ENCODE results near the gene PPP1R1C. TPM values are rescaled to one million over a fixed set of nuclear protein-coding genes. Genes with fewer than 3 reads are reported as not detected.
"Not testable (repeated sequence)": the region's sequence is repeated elsewhere in the genome, so short reads cannot be mapped to it uniquely, and the experiment has no call there.

PPP1R1C gene
- total RNA-seq, 1 donor from 2014 or later, result 1.7 TPM

- H3K9me3 Mint-ChIP-seq, result peaks cover 10% of the 10 kb centered on the region
- DNase-seq (ENCODE audit: low read depth, low spot score), result no peak
- no peaks in the 10 kb centered on the region for H3K4me1 Mint-ChIP-seq
- H3K4me3 Mint-ChIP-seq, result no peak overlapping the region
- no peak overlapping the region for H3K27ac Mint-ChIP-seq (ENCODE audit: unreplicated experiment)
- TF ChIP-seq CTCF (conservative IDR thresholded peaks at IDR 0.05), result no peak
- H3K27me3 Mint-ChIP-seq (ENCODE audit: low read depth), result no peaks in the 10 kb centered on the region
- H3K36me3 Mint-ChIP-seq (ENCODE audit: low read depth), result peaks cover 9% of the 10 kb centered on the region
Observed at GRCh38 chr2:182020286-182021070, 34.8 kb downstream of the PPP1R1C start.

GRCh38 chr2:182023235-182023634, 37.6 kb downstream of the PPP1R1C start:
- TF ChIP-seq CTCF (conservative IDR thresholded peaks at IDR 0.05), result no peak
- H3K4me3 Mint-ChIP-seq, result no peak overlapping the region
- peaks cover 9% of the 10 kb centered on the region for H3K36me3 Mint-ChIP-seq (ENCODE audit: low read depth)
- no peak overlapping the region for H3K27ac Mint-ChIP-seq (ENCODE audit: unreplicated experiment)
- H3K9me3 Mint-ChIP-seq, result peaks cover 10% of the 10 kb centered on the region
- no peak for DNase-seq (ENCODE audit: low read depth, low spot score)
- H3K4me1 Mint-ChIP-seq, result no peaks in the 10 kb centered on the region
- H3K27me3 Mint-ChIP-seq (ENCODE audit: low read depth), result no peaks in the 10 kb centered on the region

GRCh38 chr2:182030875-182031274, 45.2 kb downstream of the PPP1R1C start:
- not testable (repeated sequence) for DNase-seq (ENCODE audit: low read depth, low spot score); H3K4me1 Mint-ChIP-seq; H3K27me3 Mint-ChIP-seq (ENCODE audit: low read depth); H3K9me3 Mint-ChIP-seq; H3K36me3 Mint-ChIP-seq (ENCODE audit: low read depth)
- Mint-ChIP-seq H3K4me3 (peak overlapping the region; percentile 89), H3K27ac (ENCODE audit: unreplicated experiment) (peak overlapping the region; percentile 87)

GRCh38 chr2:182031956-182032355, 46.3 kb downstream of the PPP1R1C start:
- H3K36me3 Mint-ChIP-seq (ENCODE audit: low read depth), result no peaks in the 10 kb centered on the region

GRCh38 chr2:182033449-182033848, 47.8 kb downstream of the PPP1R1C start:
- H3K36me3 Mint-ChIP-seq (ENCODE audit: low read depth), result no peaks in the 10 kb centered on the region
- H3K27ac Mint-ChIP-seq (ENCODE audit: unreplicated experiment), result no peak overlapping the region
- H3K27me3 Mint-ChIP-seq (ENCODE audit: low read depth), result no peaks in the 10 kb centered on the region
- no peak for TF ChIP-seq CTCF (conservative IDR thresholded peaks at IDR 0.05)
- peaks cover 2% of the 10 kb centered on the region for H3K9me3 Mint-ChIP-seq
- peaks cover 5% of the 10 kb centered on the region for H3K4me1 Mint-ChIP-seq
- no peak for DNase-seq (ENCODE audit: low read depth, low spot score)
- no peak overlapping the region for H3K4me3 Mint-ChIP-seq

More at GRCh38 chr2:182031956-182032355, 46.3 kb downstream of the PPP1R1C start:
- DNase-seq (ENCODE audit: low read depth, low spot score), result no peak
- Mint-ChIP-seq H3K27me3 (ENCODE audit: low read depth) (no peaks in the 10 kb centered on the region), H3K9me3 (no peaks in the 10 kb centered on the region), H3K27ac (ENCODE audit: unreplicated experiment) (no peak overlapping the region), H3K4me3 (peak overlapping the region; percentile 8), H3K4me1 (peaks cover 5% of the 10 kb centered on the region)
- TF ChIP-seq CTCF (conservative IDR thresholded peaks at IDR 0.05), result no peak

DNA sequence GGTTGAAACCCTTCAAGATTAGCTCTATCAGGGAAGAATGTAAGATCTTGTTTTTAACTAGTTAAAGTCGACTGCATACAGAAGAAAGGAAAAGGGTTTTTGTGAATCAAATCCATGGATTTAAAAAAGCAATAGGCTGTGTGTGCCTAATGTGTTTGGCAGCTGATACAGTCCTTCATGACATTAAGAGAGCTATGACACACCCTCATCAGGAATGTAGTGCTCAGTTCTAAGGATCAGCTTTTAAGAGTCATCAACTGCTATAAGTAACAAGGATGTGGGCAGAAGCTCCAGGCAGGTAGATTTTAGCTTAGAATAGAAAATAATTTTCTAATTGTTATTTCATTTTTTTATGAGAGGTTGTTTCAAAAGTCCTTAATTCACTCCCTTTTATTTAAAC, 52.9 kb downstream of the PPP1R1C start:
- peaks cover 7% of the 10 kb centered on the region for H3K9me3 Mint-ChIP-seq
- H3K27me3 Mint-ChIP-seq (ENCODE audit: low read depth), result no peaks in the 10 kb centered on the region
- H3K36me3 Mint-ChIP-seq (ENCODE audit: low read depth), result no peaks in the 10 kb centered on the region
- H3K4me3 Mint-ChIP-seq, result no peak overlapping the region
- no peak for DNase-seq (ENCODE audit: low read depth, low spot score)
- no peak overlapping the region for H3K27ac Mint-ChIP-seq (ENCODE audit: unreplicated experiment)
- no peak for TF ChIP-seq CTCF (conservative IDR thresholded peaks at IDR 0.05)
- H3K4me1 Mint-ChIP-seq, result no peaks in the 10 kb centered on the region
